GM23338 (cell line): Measurements from ENCODE around the gene FXYD5. TPM values are rescaled to one million over a fixed set of nuclear protein-coding genes. Genes with fewer than 3 reads are reported as not detected.

Experiments used
- ATAC-seq: fragments of 200-7000 bp; cut with Tn5 transposase; 3 replicates; pipeline ENCODE4 v1.9.1; 2020
- DNase-seq: peaks from one replicate; pipeline ENCODE4 v3.0.0-alpha.2; 2015; ENCODE audit warnings: low spot score
- H2AFZ ChIP-seq: fragments of 200-600 bp; sonication (generic); 2 replicates; pipeline ENCODE4 v1.8.0; 2016; ENCODE audit warnings: antibody characterized with exemption, mild to moderate bottlenecking, moderate library complexity
- H3F3A ChIP-seq: fragments of 200-600 bp; sonication (generic); replicated peaks from 2 replicates; pipeline ENCODE4 v1.8.0; 2017; ENCODE audit warnings: antibody characterized with exemption, mixed run types, low read depth
- H3K27ac ChIP-seq: fragments of 200-600 bp; sonication (generic); 2 replicates; pipeline ENCODE4 v1.6.1; 2016; ENCODE audit warnings: low read depth
- H3K27me3 ChIP-seq: fragments of 200-600 bp; sonication (generic); 2 replicates; pipeline ENCODE4 v1.8.0; 2016; ENCODE audit warnings: mild to moderate bottlenecking, mixed run types, moderate library complexity; ENCODE audit not compliant: insufficient read depth
- H3K36me3 ChIP-seq: fragments of 200-600 bp; sonication (generic); 2 replicates; pipeline ENCODE4 v1.8.0; 2016; ENCODE audit warnings: mild to moderate bottlenecking; ENCODE audit not compliant: insufficient read depth
- H3K4me1 ChIP-seq: fragments of 200-600 bp; sonication (generic); 2 replicates; pipeline ENCODE4 v1.8.0; 2016; ENCODE audit warnings: mild to moderate bottlenecking, moderate library complexity; ENCODE audit not compliant: insufficient read depth
- H3K4me2 ChIP-seq: fragments of 200-600 bp; sonication (generic); 2 replicates; pipeline ENCODE4 v1.7.1; 2017; ENCODE audit warnings: mixed run types
- H3K4me3 ChIP-seq: fragments of 200-600 bp; sonication (generic); 2 replicates; pipeline ENCODE4 v1.6.1; 2016; ENCODE audit warnings: mixed run types
- H3K79me2 ChIP-seq: fragments of 200-600 bp; sonication (generic); replicated peaks from 2 replicates; pipeline ENCODE4 v1.8.0; 2017; ENCODE audit warnings: mild to moderate bottlenecking; ENCODE audit not compliant: insufficient read depth
- H3K9me2 ChIP-seq: fragments of 200-600 bp; sonication (generic); 2 replicates; pipeline ENCODE4 v1.8.0; 2017; ENCODE audit not compliant: insufficient read depth
- H4K20me1 ChIP-seq: fragments of 200-600 bp; sonication (generic); replicated peaks from 2 replicates; pipeline ENCODE4 v1.8.0; 2017; ENCODE audit warnings: mild to moderate bottlenecking; ENCODE audit not compliant: insufficient read depth
- H3K27ac Mint-ChIP-seq: 2 replicates; pipeline ENCODE4 v1.8.0; 2020; ENCODE audit warnings: inconsistent platforms, mild to moderate bottlenecking, moderate library complexity, mixed read lengths
- H3K27me3 Mint-ChIP-seq: 3 replicates; pipeline ENCODE4 v1.8.0; 2022; ENCODE audit warnings: low read depth, mild to moderate bottlenecking, moderate library complexity, mixed read lengths, inconsistent platforms; ENCODE audit not compliant: insufficient read depth, poor library complexity
- H3K36me3 Mint-ChIP-seq: 3 replicates; pipeline ENCODE4 v1.8.0; 2021; ENCODE audit warnings: low read depth, mild to moderate bottlenecking, inconsistent platforms, moderate library complexity, mixed read lengths
- H3K4me1 Mint-ChIP-seq: 3 replicates; pipeline ENCODE4 v1.8.0; 2020; ENCODE audit warnings: mild to moderate bottlenecking, inconsistent platforms, mixed read lengths
- H3K4me3 Mint-ChIP-seq: 3 replicates; pipeline ENCODE4 v1.8.0; 2021; ENCODE audit warnings: moderate library complexity, mild to moderate bottlenecking, inconsistent platforms, mixed read lengths
- H3K9me3 Mint-ChIP-seq: 3 replicates; pipeline ENCODE4 v1.8.0; 2020; ENCODE audit warnings: moderate library complexity, mild to moderate bottlenecking, inconsistent platforms, mixed read lengths
- CREB1 ChIP-seq: fragments of 250-450 bp; sonication (Bioruptor Pico); IDR thresholded peaks from 2 replicates; pipeline ENCODE4 v1.5.0; 2020; ENCODE audit warnings: low read depth, mild to moderate bottlenecking, moderate library complexity
- CTCF ChIP-seq, 2 experiments: fragments of 200-600 bp in 1 of 2; sonication (generic) in 1 of 2; conservative IDR thresholded peaks; 2 replicates each; pipeline versions ENCODE4 v1.5.1 to v1.6.1; 2016 to 2017; ENCODE audit warnings: antibody characterized with exemption in 2 of 2, low read depth in 2 of 2, mild to moderate bottlenecking in 2 of 2, moderate library complexity in 1 of 2
- EZH2 ChIP-seq: fragments of 200-600 bp; sonication (generic); IDR thresholded peaks from one replicate; pipeline ENCODE4 v1.8.0; 2017; ENCODE audit warnings: antibody characterized with exemption, mild to moderate bottlenecking, low read depth; ENCODE audit not compliant: unreplicated experiment
- EZH2phosphoT487 ChIP-seq: fragments of 200-600 bp; sonication (generic); IDR thresholded peaks from one replicate; pipeline ENCODE4 v1.8.1; 2018; ENCODE audit warnings: antibody characterized with exemption; ENCODE audit not compliant: unreplicated experiment
- JUNB ChIP-seq: IDR thresholded peaks from one replicate; pipeline ENCODE4 v1.6.1; 2016; ENCODE audit warnings: antibody characterized with exemption; ENCODE audit not compliant: unreplicated experiment
- NANOG ChIP-seq: IDR thresholded peaks from 2 replicates; pipeline ENCODE4 v1.6.1; 2016; ENCODE audit warnings: antibody characterized with exemption, borderline replicate concordance
- POLR2AphosphoS5 ChIP-seq: IDR thresholded peaks from 2 replicates; pipeline ENCODE4 v1.6.1; 2016; ENCODE audit warnings: antibody characterized with exemption, low read depth
- STAT1 ChIP-seq: IDR thresholded peaks from one replicate; pipeline ENCODE4 v1.6.1; 2016; ENCODE audit warnings: antibody characterized with exemption; ENCODE audit not compliant: unreplicated experiment
- ZNF114 ChIP-seq: fragments of 250-450 bp; sonication (Bioruptor Pico); IDR thresholded peaks from 2 replicates; pipeline ENCODE4 v1.5.0; 2020; ENCODE audit warnings: mild to moderate bottlenecking, moderate library complexity
- ZNF331 ChIP-seq: fragments of 250-450 bp; sonication (Bioruptor Pico); IDR thresholded peaks from 2 replicates; pipeline ENCODE4 v1.5.0; 2020; ENCODE audit warnings: low read depth, mild to moderate bottlenecking, moderate library complexity
- ZNF462 ChIP-seq: fragments of 250-450 bp; sonication (Bioruptor Pico); IDR thresholded peaks from 2 replicates; pipeline ENCODE4 v1.5.0; 2020; ENCODE audit warnings: mild to moderate bottlenecking, moderate library complexity
- polyA plus RNA-seq: library from polyadenylated mRNA; unstranded; fragments of >200 nt; fragmentation: Nextera tagmentation; extraction: Ambion mirVana; gene quantifications from 2 replicates; pipeline ENCODE4 v1.2.1, GENCODE V29; 2016
- total RNA-seq: library from RNA; depleted of rRNA; stranded (reverse); fragments of >200 nt; shearing (Covaris generic); gene quantifications from 2 replicates; pipeline ENCODE4 v1.2.3, GENCODE V29; 2014
- TF ChIP-seq, protein P1 (sequence below): IDR thresholded peaks from 2 replicates; pipeline ENCODE4 v1.6.1; 2016; ENCODE audit warnings: antibody characterized with exemption
- TF ChIP-seq, protein P2 (sequence below): IDR thresholded peaks from one replicate; pipeline ENCODE4 v1.6.1; 2018; ENCODE audit warnings: antibody characterized with exemption; ENCODE audit not compliant: unreplicated experiment

Gene FXYD5
- total and polyA plus RNA-seq, 2 experiments from 2014 or later: 97.7 to 233 TPM

- Mint-ChIP-seq H3K4me1 (peaks cover 40% of the 10 kb centered on the region), H3K27ac (no peak overlapping the region), H3K36me3 (0 out of 3 replicates have a peak, but pooled peaks cover 3% of the 10 kb centered on the region), H3K27me3 (peaks cover 38% of the 10 kb centered on the region), H3K4me3 (peak overlapping the region; percentile 76), H3K9me3 (no peaks in the 10 kb centered on the region; the same call in 1 of the 3 replicates)
- peak overlapping the region; percentile 83 for H2AFZ ChIP-seq
- TF ChIP-seq EZH2phosphoT487: no peak
- TF ChIP-seq, protein P1, sequence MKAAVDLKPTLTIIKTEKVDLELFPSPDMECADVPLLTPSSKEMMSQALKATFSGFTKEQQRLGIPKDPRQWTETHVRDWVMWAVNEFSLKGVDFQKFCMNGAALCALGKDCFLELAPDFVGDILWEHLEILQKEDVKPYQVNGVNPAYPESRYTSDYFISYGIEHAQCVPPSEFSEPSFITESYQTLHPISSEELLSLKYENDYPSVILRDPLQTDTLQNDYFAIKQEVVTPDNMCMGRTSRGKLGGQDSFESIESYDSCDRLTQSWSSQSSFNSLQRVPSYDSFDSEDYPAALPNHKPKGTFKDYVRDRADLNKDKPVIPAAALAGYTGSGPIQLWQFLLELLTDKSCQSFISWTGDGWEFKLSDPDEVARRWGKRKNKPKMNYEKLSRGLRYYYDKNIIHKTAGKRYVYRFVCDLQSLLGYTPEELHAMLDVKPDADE: no peak
- TF ChIP-seq, protein P2, sequence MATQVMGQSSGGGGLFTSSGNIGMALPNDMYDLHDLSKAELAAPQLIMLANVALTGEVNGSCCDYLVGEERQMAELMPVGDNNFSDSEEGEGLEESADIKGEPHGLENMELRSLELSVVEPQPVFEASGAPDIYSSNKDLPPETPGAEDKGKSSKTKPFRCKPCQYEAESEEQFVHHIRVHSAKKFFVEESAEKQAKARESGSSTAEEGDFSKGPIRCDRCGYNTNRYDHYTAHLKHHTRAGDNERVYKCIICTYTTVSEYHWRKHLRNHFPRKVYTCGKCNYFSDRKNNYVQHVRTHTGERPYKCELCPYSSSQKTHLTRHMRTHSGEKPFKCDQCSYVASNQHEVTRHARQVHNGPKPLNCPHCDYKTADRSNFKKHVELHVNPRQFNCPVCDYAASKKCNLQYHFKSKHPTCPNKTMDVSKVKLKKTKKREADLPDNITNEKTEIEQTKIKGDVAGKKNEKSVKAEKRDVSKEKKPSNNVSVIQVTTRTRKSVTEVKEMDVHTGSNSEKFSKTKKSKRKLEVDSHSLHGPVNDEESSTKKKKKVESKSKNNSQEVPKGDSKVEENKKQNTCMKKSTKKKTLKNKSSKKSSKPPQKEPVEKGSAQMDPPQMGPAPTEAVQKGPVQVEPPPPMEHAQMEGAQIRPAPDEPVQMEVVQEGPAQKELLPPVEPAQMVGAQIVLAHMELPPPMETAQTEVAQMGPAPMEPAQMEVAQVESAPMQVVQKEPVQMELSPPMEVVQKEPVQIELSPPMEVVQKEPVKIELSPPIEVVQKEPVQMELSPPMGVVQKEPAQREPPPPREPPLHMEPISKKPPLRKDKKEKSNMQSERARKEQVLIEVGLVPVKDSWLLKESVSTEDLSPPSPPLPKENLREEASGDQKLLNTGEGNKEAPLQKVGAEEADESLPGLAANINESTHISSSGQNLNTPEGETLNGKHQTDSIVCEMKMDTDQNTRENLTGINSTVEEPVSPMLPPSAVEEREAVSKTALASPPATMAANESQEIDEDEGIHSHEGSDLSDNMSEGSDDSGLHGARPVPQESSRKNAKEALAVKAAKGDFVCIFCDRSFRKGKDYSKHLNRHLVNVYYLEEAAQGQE: no peak
- no peak for TF ChIP-seq ZNF462
- TF ChIP-seq JUNB: no peak
- TF ChIP-seq STAT1: no peak
- TF ChIP-seq ZNF114 (CRISPR knock-in tag): no peak
- no peak for TF ChIP-seq CREB1
- no peak for TF ChIP-seq ZNF331 (CRISPR knock-in tag)
- TF ChIP-seq CTCF (conservative IDR thresholded peaks at IDR 0.05; ENCODE audit: low read depth in 2 of 2): no peak
- no peak; the same call in 1 of the 2 replicates for TF ChIP-seq POLR2AphosphoS5
- TF ChIP-seq NANOG: no peak
- no peak for TF ChIP-seq EZH2
- peak overlapping the region; percentile 83 for H3K27ac ChIP-seq
- ATAC-seq (peak; percentile 30), DNase-seq (no peak)
- no peaks in the 10 kb centered on the region for H3K36me3 ChIP-seq
- peaks cover 30% of the 10 kb centered on the region for H3K4me1 ChIP-seq
- H4K20me1 ChIP-seq: 0 out of 2 replicates have a peak, but pooled peaks cover 4% of the 10 kb centered on the region
- H3K4me2 ChIP-seq: peak overlapping the region; percentile 99
- no peaks in the 10 kb centered on the region for H3K9me2 ChIP-seq
- H3K79me2 ChIP-seq: no peaks in the 10 kb centered on the region
- H3K27me3 ChIP-seq: peaks cover 20% of the 10 kb centered on the region
- H3F3A ChIP-seq: peaks cover 7% of the 10 kb centered on the region; the same call in 1 of the 2 replicates
- H3K4me3 ChIP-seq: peak overlapping the region; percentile 89
Measured at GRCh38 chr19:35141837-35142605, 12.5 kb upstream of the FXYD5 start.
